Neutrophil (primary cell): ENCODE measurements around the gene CNTD1.

Source experiments
- H3K27ac ChIP-seq: fragments of 200-600 bp; sonication (generic); 2 replicates; pipeline ENCODE4 v1.5.1; 2016; ENCODE audit warnings: mild to moderate bottlenecking, moderate library complexity
- H3K27me3 ChIP-seq: fragments of 200-600 bp; sonication (generic); 2 replicates; pipeline ENCODE4 v1.6.0; 2016; ENCODE audit warnings: mild to moderate bottlenecking
- H3K36me3 ChIP-seq: fragments of 200-600 bp; sonication (generic); 2 replicates; pipeline ENCODE4 v1.5.1; 2017
- H3K4me1 ChIP-seq, 2 experiments: fragments of 200-600 bp in 1 of 2; sonication (generic) in 1 of 2; 1 replicate in 1 of 2; 2 replicates in 1 of 2; pipeline versions ENCODE4 v1.5.1 to v1.6.1; 2013 to 2016; ENCODE audit warnings: low read depth in 1 of 2, low read length in 1 of 2, mild to moderate bottlenecking in 1 of 2, moderate library complexity in 1 of 2; ENCODE audit not compliant: control insufficient read depth in 1 of 2, insufficient read depth in 1 of 2
- H3K4me3 ChIP-seq, 2 experiments: fragments of 200-600 bp in 1 of 2; sonication (generic) in 1 of 2; 1 replicate in 1 of 2; 2 replicates in 1 of 2; pipeline ENCODE4 v1.5.1; 2013 to 2016; ENCODE audit warnings: low read depth in 1 of 2, low read length in 1 of 2, mild to moderate bottlenecking in 1 of 2, moderate library complexity in 1 of 2
- H3K9me3 ChIP-seq: fragments of 200-600 bp; sonication (generic); 2 replicates; pipeline ENCODE4 v1.5.1; 2016
- TF ChIP-seq, protein P1 (sequence below): fragments of 200-600 bp; sonication (generic); IDR thresholded peaks from 2 replicates; pipeline ENCODE4 v1.5.1; 2016; ENCODE audit warnings: antibody characterized with exemption

The CNTD1 gene

DNA sequence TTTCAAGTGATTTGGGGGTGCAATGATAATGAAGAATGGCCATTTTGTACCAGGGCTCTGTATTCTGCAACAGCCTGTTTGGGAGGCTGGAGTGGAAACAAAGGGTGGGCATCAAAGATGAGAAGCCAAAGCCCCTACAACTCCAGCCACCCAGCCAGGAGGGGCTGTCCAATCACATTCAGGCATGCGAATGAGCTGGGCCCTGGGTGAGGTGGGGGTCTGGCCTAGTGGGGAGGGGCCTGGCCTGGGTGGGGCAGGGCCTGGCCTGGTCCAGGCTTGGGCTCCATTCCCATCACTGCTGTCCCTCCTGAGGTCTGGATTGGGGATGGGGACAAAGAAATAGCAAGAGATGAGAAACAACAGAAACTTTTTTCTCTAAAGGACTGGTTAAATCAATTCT lies 58.7 kb downstream of the CNTD1 start:
- TF ChIP-seq, protein P1, sequence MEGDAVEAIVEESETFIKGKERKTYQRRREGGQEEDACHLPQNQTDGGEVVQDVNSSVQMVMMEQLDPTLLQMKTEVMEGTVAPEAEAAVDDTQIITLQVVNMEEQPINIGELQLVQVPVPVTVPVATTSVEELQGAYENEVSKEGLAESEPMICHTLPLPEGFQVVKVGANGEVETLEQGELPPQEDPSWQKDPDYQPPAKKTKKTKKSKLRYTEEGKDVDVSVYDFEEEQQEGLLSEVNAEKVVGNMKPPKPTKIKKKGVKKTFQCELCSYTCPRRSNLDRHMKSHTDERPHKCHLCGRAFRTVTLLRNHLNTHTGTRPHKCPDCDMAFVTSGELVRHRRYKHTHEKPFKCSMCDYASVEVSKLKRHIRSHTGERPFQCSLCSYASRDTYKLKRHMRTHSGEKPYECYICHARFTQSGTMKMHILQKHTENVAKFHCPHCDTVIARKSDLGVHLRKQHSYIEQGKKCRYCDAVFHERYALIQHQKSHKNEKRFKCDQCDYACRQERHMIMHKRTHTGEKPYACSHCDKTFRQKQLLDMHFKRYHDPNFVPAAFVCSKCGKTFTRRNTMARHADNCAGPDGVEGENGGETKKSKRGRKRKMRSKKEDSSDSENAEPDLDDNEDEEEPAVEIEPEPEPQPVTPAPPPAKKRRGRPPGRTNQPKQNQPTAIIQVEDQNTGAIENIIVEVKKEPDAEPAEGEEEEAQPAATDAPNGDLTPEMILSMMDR: no peak
- H3K4me3 ChIP-seq: no peak overlapping the region
- no peaks in the 10 kb centered on the region for H3K36me3 ChIP-seq
- H3K27ac ChIP-seq: no peak overlapping the region
- H3K27me3 ChIP-seq: no peaks in the 10 kb centered on the region
- H3K4me1 ChIP-seq: peaks cover 8 to 11% of the 10 kb centered on the region in 2 experiments
- no peaks in the 10 kb centered on the region for H3K9me3 ChIP-seq
